GM13976 (cell line): ENCODE results near the gene MLEC.

Source experiments
- DNase-seq: peaks from one replicate; pipeline ENCODE4 v3.0.0; 2012; ENCODE audit warnings: low spot score
- in situ Hi-C: fragments of 300-500 bp; cut with MboI; formaldehyde crosslinking; loops from one replicate; pipeline ENCODE4 v1.12.0; 2022; ENCODE audit warnings: low sequenced_read_pairs, mixed read lengths, inconsistent platforms; ENCODE audit not compliant: unreplicated experiment
- TF ChIP-seq, protein P1 (sequence below): IDR thresholded peaks from 2 replicates; pipeline ENCODE4 v1.5.1; 2012; ENCODE audit warnings: borderline replicate concordance, mild to moderate bottlenecking; ENCODE audit not compliant: insufficient read depth; ENCODE audit errors: extremely low read depth, missing control alignments, control extremely low read depth

MLEC gene

DNA sequence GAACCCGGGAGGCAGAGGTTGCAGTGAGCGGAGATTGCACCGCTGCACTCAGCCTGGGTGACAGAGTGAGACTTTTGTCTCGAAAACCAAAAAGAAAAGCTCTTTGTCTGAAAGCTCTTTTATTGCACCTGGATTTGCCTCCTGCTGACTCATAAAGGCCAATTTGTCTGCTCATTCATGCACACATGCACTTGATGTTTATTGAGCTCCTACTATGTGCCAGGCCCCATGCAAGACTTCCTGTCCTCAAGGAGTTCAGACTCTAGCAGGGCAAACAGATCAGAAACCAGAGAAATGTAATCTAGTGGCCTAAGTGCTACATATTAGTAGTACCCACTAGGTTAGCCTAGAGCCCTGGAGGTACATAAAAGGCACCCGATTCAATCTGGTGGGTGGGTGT lies 16.3 kb upstream of the MLEC start:
- in situ Hi-C loops, result no loop called here
- DNase-seq, result no peak
- TF ChIP-seq, protein P1, sequence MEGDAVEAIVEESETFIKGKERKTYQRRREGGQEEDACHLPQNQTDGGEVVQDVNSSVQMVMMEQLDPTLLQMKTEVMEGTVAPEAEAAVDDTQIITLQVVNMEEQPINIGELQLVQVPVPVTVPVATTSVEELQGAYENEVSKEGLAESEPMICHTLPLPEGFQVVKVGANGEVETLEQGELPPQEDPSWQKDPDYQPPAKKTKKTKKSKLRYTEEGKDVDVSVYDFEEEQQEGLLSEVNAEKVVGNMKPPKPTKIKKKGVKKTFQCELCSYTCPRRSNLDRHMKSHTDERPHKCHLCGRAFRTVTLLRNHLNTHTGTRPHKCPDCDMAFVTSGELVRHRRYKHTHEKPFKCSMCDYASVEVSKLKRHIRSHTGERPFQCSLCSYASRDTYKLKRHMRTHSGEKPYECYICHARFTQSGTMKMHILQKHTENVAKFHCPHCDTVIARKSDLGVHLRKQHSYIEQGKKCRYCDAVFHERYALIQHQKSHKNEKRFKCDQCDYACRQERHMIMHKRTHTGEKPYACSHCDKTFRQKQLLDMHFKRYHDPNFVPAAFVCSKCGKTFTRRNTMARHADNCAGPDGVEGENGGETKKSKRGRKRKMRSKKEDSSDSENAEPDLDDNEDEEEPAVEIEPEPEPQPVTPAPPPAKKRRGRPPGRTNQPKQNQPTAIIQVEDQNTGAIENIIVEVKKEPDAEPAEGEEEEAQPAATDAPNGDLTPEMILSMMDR, result no peak

DNA sequence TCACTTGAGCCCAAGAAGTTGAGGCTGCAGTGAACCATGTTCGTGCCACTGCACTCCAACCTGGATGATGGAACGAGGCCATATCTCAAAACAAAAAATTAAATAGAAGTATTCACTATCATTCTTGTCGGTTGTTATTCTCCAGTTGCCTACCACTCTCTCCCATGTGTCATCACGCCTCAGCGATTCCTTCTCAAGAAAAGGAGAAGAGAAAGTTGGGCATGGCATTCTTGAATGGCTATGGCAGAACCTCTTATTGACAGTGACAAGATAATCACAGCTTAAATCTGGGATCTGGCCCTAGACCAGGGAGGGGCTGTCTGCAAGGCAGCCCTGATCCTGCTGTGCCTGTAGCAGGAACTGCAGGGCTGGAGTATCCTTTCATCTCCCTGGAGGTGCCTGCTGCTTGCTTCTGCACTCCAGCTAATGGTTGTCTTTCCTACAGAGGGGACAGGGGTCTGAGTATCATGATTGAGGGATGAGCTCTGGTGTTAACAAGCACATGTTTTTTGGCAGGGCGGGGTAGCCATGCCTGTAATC lies 12.8 kb upstream of the MLEC start:
- in situ Hi-C loops, result no loop called here
- TF ChIP-seq, protein P1, result no peak
- no peak for DNase-seq

DNA sequence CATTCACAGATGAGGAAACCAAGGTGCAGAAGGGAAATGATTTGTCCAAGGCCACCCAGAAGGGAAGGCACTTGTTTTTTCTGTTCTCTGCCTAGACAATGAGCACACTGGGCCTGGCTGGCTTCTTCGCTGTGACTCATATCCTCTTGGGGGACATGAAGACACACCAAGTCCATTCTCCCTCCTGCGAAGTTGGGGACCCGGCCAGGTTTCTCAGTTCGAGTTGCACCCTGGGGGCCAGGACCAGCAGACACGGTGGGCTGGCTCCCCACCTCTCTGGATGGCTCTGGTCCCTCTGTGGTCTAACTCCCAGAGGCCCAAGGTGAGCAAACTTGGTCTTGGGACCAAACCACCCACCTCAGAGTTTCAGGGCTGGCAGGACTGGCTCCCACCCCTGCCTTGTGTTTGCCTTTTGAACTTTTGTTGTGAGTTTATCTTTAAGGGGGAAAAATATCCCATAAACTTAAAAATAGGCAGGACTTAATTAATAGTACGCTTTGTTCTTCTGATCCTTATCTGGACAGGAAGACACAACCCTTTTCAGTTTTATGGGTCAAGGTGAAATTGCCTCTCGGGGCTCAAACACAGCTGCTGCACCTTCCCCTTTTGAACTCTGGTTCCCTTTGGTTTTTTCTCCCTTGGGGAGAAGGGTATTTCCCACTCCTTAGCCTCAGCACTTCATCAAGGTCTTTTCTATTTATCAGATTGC lies 9.0 kb upstream of the MLEC start:
- TF ChIP-seq, protein P1, result no peak
- in situ Hi-C loops, result no loop called here
- peak; percentile 70 for DNase-seq

DNA sequence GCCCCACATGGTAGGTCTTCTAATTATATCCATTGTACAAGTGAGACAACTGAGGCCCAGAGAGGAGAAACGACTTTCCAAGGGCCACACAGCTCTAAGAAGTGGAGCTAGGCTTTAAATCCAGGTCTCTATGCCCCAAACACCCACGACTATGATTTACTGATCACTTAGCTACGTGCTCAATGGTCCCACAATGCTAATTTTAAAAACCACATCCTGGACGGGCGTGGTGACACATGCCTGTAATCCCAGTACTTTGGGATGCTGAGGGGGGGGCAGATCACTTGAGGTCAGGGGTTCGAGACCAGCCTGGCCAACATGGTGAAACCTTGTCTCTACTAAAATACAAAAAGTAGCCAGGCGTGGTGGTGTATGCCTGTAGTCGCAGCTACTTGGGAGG lies 8.4 kb upstream of the MLEC start:
- no peak for DNase-seq

GRCh38 chr12:120680165-120680738 lies 6.7 kb upstream of the MLEC start:
- TF ChIP-seq, protein P1, result no peak
- DNase-seq, result no peak
- in situ Hi-C loops, result no loop called here

More for the DNA sequence above, 8.4 kb upstream of the MLEC start:
- TF ChIP-seq, protein P1, result no peak
- in situ Hi-C loops, result no loop called here

GRCh38 chr12:120684523-120684932 lies 2.4 kb upstream of the MLEC start:
- no peak for DNase-seq
- in situ Hi-C loops, result no loop called here
- TF ChIP-seq, protein P1, result no peak

- in situ Hi-C loops, result no loop called here
- no peak for DNase-seq
- TF ChIP-seq, protein P1, result no peak
Measured at GRCh38 chr12:120685522-120685921, 1.4 kb upstream of the MLEC start.
